HL-60 (cell line): ENCODE data around the gene ZMPSTE24.

Experiments used
- GABPA ChIP-seq: IDR thresholded peaks from 2 replicates; pipeline ENCODE4 v1.6.1; 2012; ENCODE audit warnings: low read depth
- TF ChIP-seq, protein P1 (sequence below): IDR thresholded peaks from one replicate; pipeline ENCODE4 v1.5.1; 2011; ENCODE audit warnings: low read length, control low read depth, inconsistent platforms; ENCODE audit not compliant: insufficient read depth

DNA sequence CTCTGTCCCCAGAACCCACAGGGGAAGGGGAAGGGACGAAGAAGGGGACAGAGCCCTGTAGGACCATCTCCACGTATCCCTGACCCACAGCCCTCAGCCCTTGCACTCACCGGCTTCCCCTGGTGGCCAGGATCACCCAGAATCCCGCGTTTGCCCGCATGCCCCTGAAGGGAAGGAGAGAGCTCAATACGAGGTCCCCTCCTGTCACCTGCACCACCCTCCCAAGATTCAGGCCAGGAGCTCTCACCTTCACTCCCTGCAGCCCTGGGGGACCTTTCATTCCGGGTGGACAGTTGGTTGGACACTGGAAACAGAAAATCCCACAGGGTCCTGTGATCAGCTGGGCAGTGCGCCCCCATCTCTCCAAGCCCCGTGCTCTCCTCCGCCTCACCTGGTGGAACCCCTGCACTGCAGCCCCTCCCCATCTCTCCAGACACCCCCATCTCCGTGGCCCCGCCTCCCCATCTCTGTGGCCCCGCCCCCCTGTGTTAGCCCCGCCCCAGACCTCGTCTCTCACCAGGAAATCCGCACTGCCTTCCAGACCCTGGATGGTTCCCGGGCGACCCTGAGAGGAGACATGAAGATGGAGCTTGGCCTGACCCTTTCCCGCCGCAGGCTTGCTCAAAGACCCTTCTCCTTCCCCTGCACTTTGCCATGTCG is 53.1 kb downstream of the ZMPSTE24 start:
- TF ChIP-seq, protein P1, sequence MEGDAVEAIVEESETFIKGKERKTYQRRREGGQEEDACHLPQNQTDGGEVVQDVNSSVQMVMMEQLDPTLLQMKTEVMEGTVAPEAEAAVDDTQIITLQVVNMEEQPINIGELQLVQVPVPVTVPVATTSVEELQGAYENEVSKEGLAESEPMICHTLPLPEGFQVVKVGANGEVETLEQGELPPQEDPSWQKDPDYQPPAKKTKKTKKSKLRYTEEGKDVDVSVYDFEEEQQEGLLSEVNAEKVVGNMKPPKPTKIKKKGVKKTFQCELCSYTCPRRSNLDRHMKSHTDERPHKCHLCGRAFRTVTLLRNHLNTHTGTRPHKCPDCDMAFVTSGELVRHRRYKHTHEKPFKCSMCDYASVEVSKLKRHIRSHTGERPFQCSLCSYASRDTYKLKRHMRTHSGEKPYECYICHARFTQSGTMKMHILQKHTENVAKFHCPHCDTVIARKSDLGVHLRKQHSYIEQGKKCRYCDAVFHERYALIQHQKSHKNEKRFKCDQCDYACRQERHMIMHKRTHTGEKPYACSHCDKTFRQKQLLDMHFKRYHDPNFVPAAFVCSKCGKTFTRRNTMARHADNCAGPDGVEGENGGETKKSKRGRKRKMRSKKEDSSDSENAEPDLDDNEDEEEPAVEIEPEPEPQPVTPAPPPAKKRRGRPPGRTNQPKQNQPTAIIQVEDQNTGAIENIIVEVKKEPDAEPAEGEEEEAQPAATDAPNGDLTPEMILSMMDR = no peak
- no peak for TF ChIP-seq GABPA
